Activated T-helper 1 cell treated with Interleukin-2 at 50 U/mL for 16 hours (primary cell): ENCODE data around the gene ASPG.

Experiments
- DNase-seq: peaks from one replicate; pipeline ENCODE4 v3.0.0-alpha.2; 2020; ENCODE audit warnings: low read depth

Gene ASPG

GRCh38 chr14:104085032-104085888 lies at the start of gene ASPG:
Gene ASPG, plus strand, starts transcription at chr14:104085700. Its CDS starts 71 bp downstream, at chr14:104085771.
- no peak for DNase-seq

- DNase-seq = no peak
Measured at GRCh38 chr14:104036212-104036611, 49.3 kb upstream of the ASPG start.

GRCh38 chr14:104037074-104037473 lies 48.4 kb upstream of the ASPG start:
- DNase-seq = no peak

- no peak for DNase-seq
Measured at GRCh38 chr14:104037903-104038302, 47.6 kb upstream of the ASPG start.

GRCh38 chr14:104039214-104039613 lies 46.3 kb upstream of the ASPG start:
- DNase-seq = no peak

GRCh38 chr14:104040539-104040938 lies 45.0 kb upstream of the ASPG start:
- no peak for DNase-seq

- no peak for DNase-seq
Measured at GRCh38 chr14:104041430-104042104, 43.9 kb upstream of the ASPG start.

- DNase-seq = no peak
Measured at GRCh38 chr14:104044016-104044415, 41.5 kb upstream of the ASPG start.

- DNase-seq = no peak
Measured at GRCh38 chr14:104047761-104048160, 37.7 kb upstream of the ASPG start.

- DNase-seq = no peak
Measured at GRCh38 chr14:104048758-104049507, 36.6 kb upstream of the ASPG start.

GRCh38 chr14:104049576-104050240 lies 35.8 kb upstream of the ASPG start:
- no peak for DNase-seq

GRCh38 chr14:104051092-104051813 lies 34.2 kb upstream of the ASPG start:
- DNase-seq = no peak

- DNase-seq = no peak
Measured at GRCh38 chr14:104054222-104054905, 31.1 kb upstream of the ASPG start.

- no peak for DNase-seq
Measured at GRCh38 chr14:104062281-104062680, 23.2 kb upstream of the ASPG start.

GRCh38 chr14:104064003-104064402 lies 21.5 kb upstream of the ASPG start:
- no peak for DNase-seq

GRCh38 chr14:104066279-104066678 lies 19.2 kb upstream of the ASPG start:
- no peak for DNase-seq

- no peak for DNase-seq
Measured at GRCh38 chr14:104066719-104067295, 18.7 kb upstream of the ASPG start.

- DNase-seq = no peak
Measured at GRCh38 chr14:104069541-104069940, 16.0 kb upstream of the ASPG start.

- DNase-seq = no peak
Measured at GRCh38 chr14:104072586-104072985, 12.9 kb upstream of the ASPG start.

- no peak for DNase-seq
Measured at GRCh38 chr14:104073764-104074163, 11.7 kb upstream of the ASPG start.
